Caco-2 (cell line): ENCODE results near the gene MCM8. TPM values are rescaled to one million over a fixed set of nuclear protein-coding genes. Genes with fewer than 3 reads are reported as not detected.

Source experiments
- BruUV-seq: library from RNA; stranded (reverse); fragments of 400-500 nt; replicated peaks from 2 replicates; lab custom pipeline; 2021; lab: Mats Ljungman, UMichigan
- CTCF ChIA-PET: fragments of 300-600 bp; sonication (Branson Sonifier 250); formaldehyde crosslinking; loops from one replicate; lab custom pipeline; 2022; ENCODE audit warnings: antibody characterized with exemption; lab: Charles Lee
- POLR2A ChIA-PET: fragments of 300-600 bp; sonication (Branson Sonifier 250); formaldehyde crosslinking; loops from one replicate; lab custom pipeline; 2022; ENCODE audit warnings: antibody characterized with exemption; lab: Charles Lee
- DNase-seq, 2 experiments: peaks; one replicate each; pipeline versions ENCODE4 v3.0.0 to v3.0.0-alpha.2; 2020 to 2022
- H3K27me3 ChIP-seq: replicated peaks from 2 replicates; pipeline ENCODE4 v1.6.0; 2011; ENCODE audit warnings: low read length; ENCODE audit not compliant: control insufficient read depth, insufficient read depth
- H3K36me3 ChIP-seq: 2 replicates; pipeline ENCODE4 v1.5.1; 2011; ENCODE audit warnings: low read length; ENCODE audit not compliant: control insufficient read depth, insufficient read depth
- H3K4me1 ChIP-seq: fragments of 250-450 bp; sonication (Bioruptor Pico); 2 replicates; pipeline ENCODE4 v1.5.1; 2020; ENCODE audit warnings: mild to moderate bottlenecking
- H3K4me3 ChIP-seq: 2 replicates; pipeline ENCODE4 v1.5.1; 2011; ENCODE audit warnings: low read depth, mild to moderate bottlenecking, control low read depth, low read length
- H3K9me3 ChIP-seq: fragments of 250-450 bp; sonication (Bioruptor Pico); 2 replicates; pipeline ENCODE4 v1.5.1; 2020; ENCODE audit warnings: mild to moderate bottlenecking, moderate library complexity
- H3K27ac Mint-ChIP-seq: one replicate; pipeline ENCODE4 v1.8.0; 2022; ENCODE audit warnings: mixed read lengths; ENCODE audit not compliant: unreplicated experiment
- H3K27me3 Mint-ChIP-seq: one replicate; pipeline ENCODE4 v1.8.0; 2022; ENCODE audit warnings: mixed read lengths; ENCODE audit not compliant: insufficient read depth, unreplicated experiment
- H3K36me3 Mint-ChIP-seq: one replicate; pipeline ENCODE4 v1.8.0; 2022; ENCODE audit warnings: mild to moderate bottlenecking, mixed read lengths; ENCODE audit not compliant: insufficient read depth, unreplicated experiment
- H3K4me1 Mint-ChIP-seq: one replicate; pipeline ENCODE4 v1.8.0; 2022; ENCODE audit warnings: low read depth, mixed read lengths; ENCODE audit not compliant: unreplicated experiment
- H3K4me3 Mint-ChIP-seq: one replicate; pipeline ENCODE4 v1.8.0; 2022; ENCODE audit warnings: mild to moderate bottlenecking, moderate library complexity, mixed read lengths; ENCODE audit not compliant: unreplicated experiment
- H3K9me3 Mint-ChIP-seq: one replicate; pipeline ENCODE4 v1.8.0; 2022; ENCODE audit warnings: mixed read lengths; ENCODE audit not compliant: unreplicated experiment
- CTCF ChIP-seq, 2 experiments: fragments of 200-600 bp in 1 of 2; IDR thresholded peaks; 1 replicate in 1 of 2; 2 replicates in 1 of 2; pipeline versions ENCODE4 v1.5.1 to v1.8.0; 2011 to 2022; ENCODE audit warnings: antibody characterized with exemption in 1 of 2, control low read depth in 1 of 2, inconsistent platforms in 1 of 2, low read depth in 1 of 2, low read length in 1 of 2, mild to moderate bottlenecking in 1 of 2, moderate library complexity in 1 of 2; ENCODE audit not compliant: insufficient read depth in 1 of 2, severe bottlenecking in 1 of 2, unreplicated experiment in 1 of 2
- intact Hi-C: fragments of 100-400 bp; cut with micrococcal nuclease; formaldehyde crosslinking; loops from one replicate; pipeline ENCODE4 v1.10.0; 2022; ENCODE audit not compliant: unreplicated experiment
- total RNA-seq: library from RNA; stranded (reverse); gene quantifications from 2 replicates; pipeline ENCODE4 v1.2.3, GENCODE V29; 2022

MCM8 gene
- total RNA-seq, 1 experiment from 2014 or later, result 38.4 TPM

DNA sequence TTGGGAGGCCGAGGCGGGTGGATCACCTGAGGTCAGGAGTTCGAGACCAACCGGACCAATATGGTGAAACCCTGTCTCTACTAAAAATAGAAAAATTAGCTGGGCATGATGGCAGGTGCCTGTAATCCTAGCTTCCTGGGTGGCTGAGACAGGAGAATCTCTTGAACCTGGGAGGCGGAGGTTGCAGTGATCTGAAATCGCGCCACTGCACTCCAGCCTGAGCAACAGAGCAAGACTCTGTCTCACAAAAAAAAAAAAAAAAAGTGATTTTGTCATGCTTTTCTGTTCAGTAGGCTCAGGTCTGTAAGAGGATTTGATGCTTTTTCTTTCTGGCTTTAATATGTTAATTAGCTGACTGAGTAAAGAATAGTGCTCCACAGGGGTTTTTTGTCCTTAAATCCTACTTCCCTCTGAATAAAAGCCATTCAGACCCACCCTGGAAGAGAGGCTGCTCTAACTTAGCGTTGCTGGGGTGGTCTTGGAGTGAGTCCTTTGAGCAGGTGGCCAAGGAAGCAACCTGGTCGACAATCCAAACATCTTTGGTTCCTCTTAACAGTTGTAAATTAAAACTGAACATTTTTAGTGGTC, 19.0 kb downstream of the MCM8 start:
- BruUV-seq, result no TSS peak
- Histone ChIP-seq H3K4me1 (peaks cover 17% of the 10 kb centered on the region), H3K27me3 (no peaks in the 10 kb centered on the region), H3K36me3 (peaks cover 4% of the 10 kb centered on the region), H3K4me3 (no peak overlapping the region), H3K9me3 (no peaks in the 10 kb centered on the region)
- Mint-ChIP-seq H3K4me3 (no peak overlapping the region), H3K36me3 (peaks cover 76% of the 10 kb centered on the region), H3K27me3 (no peaks in the 10 kb centered on the region), H3K9me3 (no peaks in the 10 kb centered on the region), H3K27ac (peak overlapping the region; percentile 86), H3K4me1 (peaks cover 27% of the 10 kb centered on the region)
- TF ChIP-seq CTCF (IDR thresholded peaks at IDR 0.05; ENCODE audit: insufficient read depth in 1 of 2, low read depth in 1 of 2, low read length in 1 of 2, severe bottlenecking in 1 of 2, unreplicated experiment in 1 of 2), result no peak
- no peak for DNase-seq
- CTCF ChIA-PET, result no interaction called here
- POLR2A ChIA-PET, result no interaction called here
- intact Hi-C loops, result no loop called here

- peaks cover 17% of the 10 kb centered on the region for H3K4me1 ChIP-seq
- BruUV-seq, result no TSS peak
- no peak overlapping the region for H3K4me3 ChIP-seq
- intact Hi-C loops, result no loop called here
- H3K36me3 ChIP-seq, result peaks cover 4% of the 10 kb centered on the region
- H3K9me3 ChIP-seq, result no peaks in the 10 kb centered on the region
- no peaks in the 10 kb centered on the region for H3K9me3 Mint-ChIP-seq
- DNase-seq, result no peak
- H3K4me1 Mint-ChIP-seq, result peaks cover 27% of the 10 kb centered on the region
- no peaks in the 10 kb centered on the region for H3K27me3 ChIP-seq
- POLR2A ChIA-PET, result no interaction called here
- CTCF ChIA-PET, result no interaction called here
- no peak for TF ChIP-seq CTCF (IDR thresholded peaks at IDR 0.05; ENCODE audit: insufficient read depth in 1 of 2, low read depth in 1 of 2, low read length in 1 of 2, severe bottlenecking in 1 of 2, unreplicated experiment in 1 of 2)
- H3K27ac Mint-ChIP-seq, result peak overlapping the region; percentile 86
- H3K27me3 Mint-ChIP-seq, result no peaks in the 10 kb centered on the region
- H3K4me3 Mint-ChIP-seq, result no peak overlapping the region
- peaks cover 77% of the 10 kb centered on the region for H3K36me3 Mint-ChIP-seq
Observed at GRCh38 chr20:5969940-5970339, 19.5 kb downstream of the MCM8 start.

DNA sequence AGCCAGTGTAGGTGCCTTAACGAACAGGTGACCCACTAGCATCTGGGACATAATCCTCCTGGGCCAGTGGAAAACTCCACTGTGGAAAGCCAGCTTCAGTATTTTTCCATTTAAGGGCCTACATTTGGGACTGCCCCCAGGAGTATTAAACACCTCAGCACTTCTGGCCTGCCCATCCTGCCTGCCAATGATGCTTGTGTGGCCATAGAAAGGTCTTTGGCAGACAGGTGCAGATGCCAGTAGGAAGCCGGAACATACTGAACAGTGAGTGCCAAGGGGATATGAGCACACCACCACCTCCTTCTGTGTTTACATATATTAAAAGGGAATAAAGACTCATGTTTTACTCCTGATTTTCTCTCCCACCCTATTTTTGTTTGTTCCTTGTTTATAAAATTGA, 19.9 kb downstream of the MCM8 start:
- H3K9me3 ChIP-seq, result no peaks in the 10 kb centered on the region
- intact Hi-C loops, result no loop called here
- H3K36me3 ChIP-seq, result peaks cover 4% of the 10 kb centered on the region
- Mint-ChIP-seq H3K4me1 (peaks cover 27% of the 10 kb centered on the region), H3K36me3 (peaks cover 77% of the 10 kb centered on the region), H3K27me3 (no peaks in the 10 kb centered on the region), H3K9me3 (no peaks in the 10 kb centered on the region), H3K4me3 (no peak overlapping the region), H3K27ac (peak overlapping the region; percentile 86)
- no peaks in the 10 kb centered on the region for H3K27me3 ChIP-seq
- no peak overlapping the region for H3K4me3 ChIP-seq
- POLR2A ChIA-PET, result no interaction called here
- BruUV-seq, result no TSS peak
- no peak for DNase-seq
- H3K4me1 ChIP-seq, result peaks cover 17% of the 10 kb centered on the region
- TF ChIP-seq CTCF (IDR thresholded peaks at IDR 0.05; ENCODE audit: insufficient read depth in 1 of 2, low read depth in 1 of 2, low read length in 1 of 2, severe bottlenecking in 1 of 2, unreplicated experiment in 1 of 2), result no peak
- CTCF ChIA-PET, result no interaction called here
